Caco-2 (cell line): ENCODE results near the gene NFATC1. TPM values are rescaled to one million over a fixed set of nuclear protein-coding genes. Genes with fewer than 3 reads are reported as not detected.
"Not testable (repeated sequence)": the region's sequence is repeated elsewhere in the genome, so short reads cannot be mapped to it uniquely, and the experiment has no call there.

Experiments
- BruUV-seq: library from RNA; stranded (reverse); fragments of 400-500 nt; replicated peaks from 2 replicates; lab custom pipeline; 2021; lab: Mats Ljungman, UMichigan
- CTCF ChIA-PET: fragments of 300-600 bp; sonication (Branson Sonifier 250); formaldehyde crosslinking; loops from one replicate; lab custom pipeline; 2022; ENCODE audit warnings: antibody characterized with exemption; lab: Charles Lee
- POLR2A ChIA-PET: fragments of 300-600 bp; sonication (Branson Sonifier 250); formaldehyde crosslinking; loops from one replicate; lab custom pipeline; 2022; ENCODE audit warnings: antibody characterized with exemption; lab: Charles Lee
- DNase-seq, 2 experiments: peaks; one replicate each; pipeline versions ENCODE4 v3.0.0 to v3.0.0-alpha.2; 2020 to 2022
- H3K27me3 ChIP-seq: replicated peaks from 2 replicates; pipeline ENCODE4 v1.6.0; 2011; ENCODE audit warnings: low read length; ENCODE audit not compliant: control insufficient read depth, insufficient read depth
- H3K36me3 ChIP-seq: 2 replicates; pipeline ENCODE4 v1.5.1; 2011; ENCODE audit warnings: low read length; ENCODE audit not compliant: control insufficient read depth, insufficient read depth
- H3K4me1 ChIP-seq: fragments of 250-450 bp; sonication (Bioruptor Pico); 2 replicates; pipeline ENCODE4 v1.5.1; 2020; ENCODE audit warnings: mild to moderate bottlenecking
- H3K4me3 ChIP-seq: 2 replicates; pipeline ENCODE4 v1.5.1; 2011; ENCODE audit warnings: low read depth, mild to moderate bottlenecking, control low read depth, low read length
- H3K9me3 ChIP-seq: fragments of 250-450 bp; sonication (Bioruptor Pico); 2 replicates; pipeline ENCODE4 v1.5.1; 2020; ENCODE audit warnings: mild to moderate bottlenecking, moderate library complexity
- H3K27ac Mint-ChIP-seq: one replicate; pipeline ENCODE4 v1.8.0; 2022; ENCODE audit warnings: mixed read lengths; ENCODE audit not compliant: unreplicated experiment
- H3K27me3 Mint-ChIP-seq: one replicate; pipeline ENCODE4 v1.8.0; 2022; ENCODE audit warnings: mixed read lengths; ENCODE audit not compliant: insufficient read depth, unreplicated experiment
- H3K36me3 Mint-ChIP-seq: one replicate; pipeline ENCODE4 v1.8.0; 2022; ENCODE audit warnings: mild to moderate bottlenecking, mixed read lengths; ENCODE audit not compliant: insufficient read depth, unreplicated experiment
- H3K4me1 Mint-ChIP-seq: one replicate; pipeline ENCODE4 v1.8.0; 2022; ENCODE audit warnings: low read depth, mixed read lengths; ENCODE audit not compliant: unreplicated experiment
- H3K4me3 Mint-ChIP-seq: one replicate; pipeline ENCODE4 v1.8.0; 2022; ENCODE audit warnings: mild to moderate bottlenecking, moderate library complexity, mixed read lengths; ENCODE audit not compliant: unreplicated experiment
- H3K9me3 Mint-ChIP-seq: one replicate; pipeline ENCODE4 v1.8.0; 2022; ENCODE audit warnings: mixed read lengths; ENCODE audit not compliant: unreplicated experiment
- intact Hi-C: fragments of 100-400 bp; cut with micrococcal nuclease; formaldehyde crosslinking; loops from one replicate; pipeline ENCODE4 v1.10.0; 2022; ENCODE audit not compliant: unreplicated experiment
- total RNA-seq: library from RNA; stranded (reverse); gene quantifications from 2 replicates; pipeline ENCODE4 v1.2.3, GENCODE V29; 2022
- TF ChIP-seq, protein P1 (sequence below), 2 experiments: fragments of 200-600 bp in 1 of 2; IDR thresholded peaks; 1 replicate in 1 of 2; 2 replicates in 1 of 2; pipeline versions ENCODE4 v1.5.1 to v1.8.0; 2011 to 2022; ENCODE audit warnings: antibody characterized with exemption in 1 of 2, control low read depth in 1 of 2, inconsistent platforms in 1 of 2, low read depth in 1 of 2, low read length in 1 of 2, mild to moderate bottlenecking in 1 of 2, moderate library complexity in 1 of 2; ENCODE audit not compliant: insufficient read depth in 1 of 2, severe bottlenecking in 1 of 2, unreplicated experiment in 1 of 2

The NFATC1 gene
- total RNA-seq, 1 experiment from 2014 or later, result 0.66 TPM

DNA sequence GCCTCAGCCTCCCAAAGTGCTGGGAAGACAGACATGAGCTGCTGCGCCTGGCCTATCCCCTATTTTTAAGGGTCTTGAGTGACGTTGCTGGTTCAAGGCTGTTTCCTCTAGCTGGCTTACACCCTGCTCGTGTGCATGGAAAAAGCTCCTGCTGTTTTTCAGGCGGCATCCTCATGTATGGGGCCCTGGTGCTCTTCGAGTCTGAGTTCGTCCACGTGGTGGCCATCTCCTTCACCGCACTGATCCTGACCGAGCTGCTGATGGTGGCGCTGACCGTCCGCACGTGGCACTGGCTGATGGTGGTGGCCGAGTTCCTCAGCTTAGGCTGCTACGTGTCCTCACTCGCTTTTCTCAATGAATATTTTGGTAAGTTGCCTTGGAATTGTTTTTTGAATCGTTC, 22.0 kb upstream of the NFATC1 start:
- POLR2A ChIA-PET, result no interaction called here
- no peak overlapping the region for H3K4me3 ChIP-seq
- no TSS peak for BruUV-seq
- no peak overlapping the region for H3K27ac Mint-ChIP-seq
- no peaks in the 10 kb centered on the region for H3K27me3 ChIP-seq
- no peak overlapping the region for H3K4me3 Mint-ChIP-seq
- DNase-seq, result no peak
- H3K9me3 ChIP-seq, result no peaks in the 10 kb centered on the region
- TF ChIP-seq, protein P1, sequence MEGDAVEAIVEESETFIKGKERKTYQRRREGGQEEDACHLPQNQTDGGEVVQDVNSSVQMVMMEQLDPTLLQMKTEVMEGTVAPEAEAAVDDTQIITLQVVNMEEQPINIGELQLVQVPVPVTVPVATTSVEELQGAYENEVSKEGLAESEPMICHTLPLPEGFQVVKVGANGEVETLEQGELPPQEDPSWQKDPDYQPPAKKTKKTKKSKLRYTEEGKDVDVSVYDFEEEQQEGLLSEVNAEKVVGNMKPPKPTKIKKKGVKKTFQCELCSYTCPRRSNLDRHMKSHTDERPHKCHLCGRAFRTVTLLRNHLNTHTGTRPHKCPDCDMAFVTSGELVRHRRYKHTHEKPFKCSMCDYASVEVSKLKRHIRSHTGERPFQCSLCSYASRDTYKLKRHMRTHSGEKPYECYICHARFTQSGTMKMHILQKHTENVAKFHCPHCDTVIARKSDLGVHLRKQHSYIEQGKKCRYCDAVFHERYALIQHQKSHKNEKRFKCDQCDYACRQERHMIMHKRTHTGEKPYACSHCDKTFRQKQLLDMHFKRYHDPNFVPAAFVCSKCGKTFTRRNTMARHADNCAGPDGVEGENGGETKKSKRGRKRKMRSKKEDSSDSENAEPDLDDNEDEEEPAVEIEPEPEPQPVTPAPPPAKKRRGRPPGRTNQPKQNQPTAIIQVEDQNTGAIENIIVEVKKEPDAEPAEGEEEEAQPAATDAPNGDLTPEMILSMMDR (IDR thresholded peaks at IDR 0.05; ENCODE audit: insufficient read depth in 1 of 2, low read depth in 1 of 2, low read length in 1 of 2, severe bottlenecking in 1 of 2, unreplicated experiment in 1 of 2), result no peak
- no peaks in the 10 kb centered on the region for H3K4me1 Mint-ChIP-seq
- no peaks in the 10 kb centered on the region for H3K27me3 Mint-ChIP-seq
- no peaks in the 10 kb centered on the region for H3K4me1 ChIP-seq
- intact Hi-C loops, result no loop called here
- H3K36me3 ChIP-seq, result no peaks in the 10 kb centered on the region
- CTCF ChIA-PET, result no interaction called here
- H3K36me3 Mint-ChIP-seq, result peaks cover 5% of the 10 kb centered on the region
- no peaks in the 10 kb centered on the region for H3K9me3 Mint-ChIP-seq

DNA sequence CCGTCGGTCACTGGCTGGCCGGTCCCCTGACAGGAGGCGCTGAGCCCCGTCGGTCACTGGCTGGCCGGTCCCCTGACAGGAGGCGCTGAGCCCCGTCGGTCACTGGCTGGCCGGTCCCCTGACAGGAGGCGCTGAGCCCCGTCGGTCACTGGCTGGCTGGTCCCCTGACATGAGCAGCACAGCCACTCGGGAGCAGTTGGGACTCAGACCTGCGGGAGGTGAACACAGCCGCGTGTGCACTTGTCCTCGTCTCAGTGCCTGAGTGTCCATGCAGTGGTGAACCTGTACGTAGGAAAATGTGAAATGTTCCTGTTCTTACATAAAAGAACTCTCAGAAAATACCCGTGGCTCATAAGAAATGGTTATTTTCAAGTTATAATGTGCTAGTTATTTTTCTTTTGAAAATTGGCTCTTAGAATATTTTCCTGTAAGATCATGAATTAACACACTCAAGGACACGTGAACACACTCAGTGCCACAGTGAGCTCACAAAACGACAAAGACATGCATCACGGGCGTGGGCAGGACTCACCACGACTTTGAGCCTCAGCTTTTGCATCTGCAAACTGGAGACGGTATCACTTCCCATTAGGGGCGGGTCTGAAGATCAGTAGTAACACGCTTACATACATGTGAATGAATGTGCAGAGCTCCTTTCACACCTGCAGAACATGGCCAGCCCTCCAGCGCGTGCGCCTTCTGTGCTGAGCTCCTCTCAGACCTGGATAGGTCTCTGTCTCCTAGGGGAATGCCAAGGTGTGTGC, 21.1 kb upstream of the NFATC1 start:
- DNase-seq, result no peak
- Histone ChIP-seq H3K9me3 (no peaks in the 10 kb centered on the region), H3K36me3 (no peaks in the 10 kb centered on the region), H3K4me1 (no peaks in the 10 kb centered on the region), H3K27me3 (no peaks in the 10 kb centered on the region), H3K4me3 (no peak overlapping the region)
- H3K36me3 Mint-ChIP-seq, result peaks cover 5% of the 10 kb centered on the region
- intact Hi-C loops, result no loop called here
- H3K4me3 Mint-ChIP-seq, result no peak overlapping the region
- H3K4me1 Mint-ChIP-seq, result no peaks in the 10 kb centered on the region
- no peaks in the 10 kb centered on the region for H3K27me3 Mint-ChIP-seq
- H3K9me3 Mint-ChIP-seq, result no peaks in the 10 kb centered on the region
- ChIA-PET POLR2A (no interaction called here), CTCF (no interaction called here)
- BruUV-seq, result no TSS peak
- TF ChIP-seq, protein P1 (IDR thresholded peaks at IDR 0.05; ENCODE audit: insufficient read depth in 1 of 2, low read depth in 1 of 2, low read length in 1 of 2, severe bottlenecking in 1 of 2, unreplicated experiment in 1 of 2), result no peak
- H3K27ac Mint-ChIP-seq, result no peak overlapping the region

DNA sequence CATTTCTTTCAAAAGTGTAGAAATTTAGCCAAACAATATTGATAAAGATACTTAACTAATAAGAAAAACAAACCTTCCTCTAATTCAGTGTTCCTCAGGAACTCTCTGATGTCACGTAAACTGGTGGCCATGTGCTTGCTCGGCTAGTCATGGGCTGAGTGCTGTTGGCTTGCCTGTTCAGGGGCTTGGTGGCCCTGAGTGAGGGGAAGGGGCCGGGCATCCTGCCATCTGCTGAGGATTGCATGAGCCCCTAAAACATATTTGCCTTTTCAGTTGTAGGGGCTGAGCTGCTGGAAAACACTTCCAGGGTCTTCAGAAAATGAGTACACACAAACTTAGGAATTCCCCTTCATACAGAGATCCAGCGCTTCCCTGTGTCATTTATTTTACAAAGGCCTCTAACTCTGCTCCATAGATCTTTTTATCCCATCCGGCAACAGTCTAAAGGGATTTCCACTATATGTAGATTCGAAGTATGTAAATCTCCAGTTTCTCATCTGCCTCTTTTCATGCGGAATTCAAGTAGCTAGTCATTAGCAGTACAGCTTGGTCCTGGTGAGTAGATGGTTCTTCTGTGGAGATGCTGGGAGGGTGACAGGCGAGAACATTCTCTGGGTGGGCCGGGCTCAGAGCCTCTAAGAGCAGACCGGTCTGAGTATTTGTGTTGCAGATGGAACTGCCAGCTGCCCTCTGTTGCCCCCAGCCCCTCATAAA, 20.1 kb upstream of the NFATC1 start:
- intact Hi-C loops, result no loop called here
- H3K27me3 Mint-ChIP-seq, result no peaks in the 10 kb centered on the region

DNA sequence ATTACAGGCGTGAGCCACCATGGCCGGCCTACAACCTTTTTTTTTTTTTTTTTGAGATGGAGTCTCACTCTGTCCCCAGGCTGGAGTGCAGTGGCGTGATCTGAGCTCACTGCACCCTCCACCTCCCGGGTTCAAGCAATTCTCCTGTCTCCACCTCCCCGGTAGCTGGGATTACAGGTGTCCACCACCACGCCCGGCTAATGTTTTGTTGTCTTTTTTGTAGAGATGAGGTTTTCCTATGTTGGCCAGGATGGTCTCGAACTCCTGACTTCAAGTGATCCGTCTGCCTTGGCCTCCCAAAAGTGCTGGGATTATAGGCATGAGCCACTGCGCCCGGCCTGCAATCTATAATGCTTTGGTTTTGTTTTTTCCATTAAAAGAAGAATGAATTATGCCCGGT, 19.1 kb upstream of the NFATC1 start:
- H3K27me3 ChIP-seq, H3K9me3 ChIP-seq, H3K4me1 Mint-ChIP-seq, H3K27me3 Mint-ChIP-seq, H3K4me1 ChIP-seq, H3K36me3 ChIP-seq, H3K4me3 Mint-ChIP-seq, CTCF ChIA-PET, H3K4me3 ChIP-seq, H3K36me3 Mint-ChIP-seq, intact Hi-C loops, BruUV-seq, POLR2A ChIA-PET, DNase-seq, H3K27ac Mint-ChIP-seq, H3K9me3 Mint-ChIP-seq: not testable (repeated sequence)

More for the DNA sequence above, 20.1 kb upstream of the NFATC1 start:
- H3K27me3 ChIP-seq, result no peaks in the 10 kb centered on the region
- ChIA-PET CTCF (no interaction called here), POLR2A (no interaction called here)
- TF ChIP-seq, protein P1 (IDR thresholded peaks at IDR 0.05; ENCODE audit: insufficient read depth in 1 of 2, low read depth in 1 of 2, low read length in 1 of 2, severe bottlenecking in 1 of 2, unreplicated experiment in 1 of 2), result no peak
- Mint-ChIP-seq H3K36me3 (peaks cover 5% of the 10 kb centered on the region), H3K4me1 (no peaks in the 10 kb centered on the region), H3K27ac (no peak overlapping the region), H3K4me3 (no peak overlapping the region), H3K9me3 (no peaks in the 10 kb centered on the region)
- BruUV-seq, result no TSS peak
- H3K4me1 ChIP-seq, result no peaks in the 10 kb centered on the region
- H3K36me3 ChIP-seq, result no peaks in the 10 kb centered on the region
- DNase-seq, result no peak
- no peaks in the 10 kb centered on the region for H3K9me3 ChIP-seq
- no peak overlapping the region for H3K4me3 ChIP-seq
